ENCODE measurements around the gene SECTM1. TPM values are rescaled to one million over a fixed set of nuclear protein-coding genes. Genes with fewer than 3 reads are reported as not detected.
A peak's percentile ranks its signal among the peaks of the same experiment; 100 is the strongest.
"Not testable (repeated sequence)": the region's sequence is repeated elsewhere in the genome, so short reads cannot be mapped to it uniquely, and the experiment has no call there.

The SECTM1 gene
- total RNA-seq = 3.0 TPM

DNA sequence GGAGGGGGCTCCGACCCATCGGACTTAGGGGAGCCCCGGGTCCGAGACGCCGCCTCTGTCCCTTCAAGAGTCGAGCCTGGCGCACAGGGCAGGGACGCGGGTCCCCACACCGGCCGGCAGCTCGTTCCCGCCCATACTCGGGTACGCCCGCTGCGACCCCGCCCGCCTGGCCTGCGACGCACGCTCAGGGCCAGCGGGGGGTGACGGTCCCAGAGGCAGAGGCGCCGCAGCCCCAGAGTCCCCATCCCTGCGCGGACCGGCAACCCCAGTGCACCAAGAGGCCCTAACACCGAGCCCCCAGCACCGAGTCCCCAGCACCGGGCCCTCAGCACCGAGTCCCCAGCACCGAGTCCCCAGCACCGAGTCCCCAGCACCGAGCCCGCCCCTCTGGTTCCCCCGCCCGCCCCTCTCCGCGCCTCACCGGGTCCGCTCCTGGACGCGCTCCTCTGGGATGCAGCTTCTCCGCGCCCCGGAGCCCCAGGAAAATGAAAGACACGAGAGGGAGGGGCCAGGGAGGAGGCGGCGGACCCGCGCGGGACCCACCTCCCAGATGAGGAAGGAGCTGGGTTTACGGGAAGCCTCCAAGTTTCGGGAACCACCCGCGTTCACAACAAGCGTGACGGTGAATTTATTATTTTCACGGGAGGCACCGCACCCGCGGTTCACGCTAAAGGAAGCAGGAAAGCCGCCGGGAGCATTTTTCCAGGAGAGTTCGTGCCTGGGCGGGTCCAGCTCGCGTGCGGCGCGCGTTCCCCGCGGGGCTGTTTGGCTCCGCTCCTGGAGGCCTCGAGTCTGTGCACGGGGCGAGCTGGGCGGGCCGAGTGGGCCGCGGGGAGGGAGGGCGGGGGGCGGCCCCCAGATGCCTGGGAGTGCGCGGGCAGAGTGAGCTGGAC lies at the start of gene SECTM1:
Gene SECTM1 (minus strand): TSS at position 488 of the 893 bp plus-strand sequence. CDS start 6,526 bp downstream, outside the sequence.
- ATAC-seq = peak; percentile 1

GRCh38 chr17:82382933-82383255 lies 49.3 kb upstream of the SECTM1 start:
- ATAC-seq (no peak), DNase-seq (ENCODE audit: low spot score) (no peak)

More for the DNA sequence above, at the start of gene SECTM1:
- DNase-seq (ENCODE audit: low spot score) = no peak

- ATAC-seq; DNase-seq (ENCODE audit: low spot score): not testable (repeated sequence)
Measured at GRCh38 chr17:82382220-82382932, 48.8 kb upstream of the SECTM1 start.

GRCh38 chr17:82381703-82382009 lies 48.1 kb upstream of the SECTM1 start:
- not testable (repeated sequence) for ATAC-seq; DNase-seq (ENCODE audit: low spot score)

DNA sequence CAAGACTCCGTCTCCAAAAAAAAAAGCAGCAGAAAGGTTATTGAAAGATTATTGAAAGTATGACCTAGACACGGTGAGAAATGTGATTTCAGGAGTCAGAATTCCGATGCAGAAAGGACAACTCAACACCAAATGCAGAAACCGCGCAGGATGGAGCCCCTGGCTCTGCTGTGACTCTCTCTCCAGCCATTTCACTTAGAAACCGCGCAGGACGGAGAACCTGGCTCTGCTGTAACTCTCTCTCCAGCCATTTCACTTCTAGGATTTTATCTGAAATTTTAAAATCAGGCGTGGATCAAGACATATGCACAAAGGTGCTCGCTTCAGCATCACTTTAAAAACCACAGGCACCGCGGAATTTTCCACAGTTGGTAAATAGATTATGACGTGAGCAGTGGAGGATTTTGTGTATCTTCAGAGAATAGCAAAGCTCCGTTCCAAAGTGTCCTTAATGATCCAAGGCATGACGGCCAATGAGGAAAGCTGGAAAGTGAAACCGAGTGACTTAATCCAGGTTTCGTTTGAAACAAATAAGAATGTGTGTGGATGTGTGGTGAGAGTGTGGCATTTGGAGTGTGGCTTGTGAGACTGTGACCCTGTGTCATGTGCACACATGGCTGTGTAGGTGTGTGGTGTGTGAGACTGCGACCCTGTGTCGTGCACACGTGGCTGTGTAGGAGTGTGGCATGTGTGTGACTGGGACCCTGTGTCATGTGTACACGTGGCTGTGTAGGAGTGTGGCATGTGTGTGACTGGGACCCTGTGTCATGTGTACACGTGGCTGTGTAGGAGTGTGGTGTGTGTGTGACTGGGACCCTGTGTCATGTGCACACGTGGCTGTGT lies 47.5 kb upstream of the SECTM1 start:
- ATAC-seq (no peak), DNase-seq (ENCODE audit: low spot score) (no peak)

GRCh38 chr17:82378741-82379021 lies 45.1 kb upstream of the SECTM1 start:
- no peak for DNase-seq (ENCODE audit: low spot score)
- ATAC-seq = no peak

DNA sequence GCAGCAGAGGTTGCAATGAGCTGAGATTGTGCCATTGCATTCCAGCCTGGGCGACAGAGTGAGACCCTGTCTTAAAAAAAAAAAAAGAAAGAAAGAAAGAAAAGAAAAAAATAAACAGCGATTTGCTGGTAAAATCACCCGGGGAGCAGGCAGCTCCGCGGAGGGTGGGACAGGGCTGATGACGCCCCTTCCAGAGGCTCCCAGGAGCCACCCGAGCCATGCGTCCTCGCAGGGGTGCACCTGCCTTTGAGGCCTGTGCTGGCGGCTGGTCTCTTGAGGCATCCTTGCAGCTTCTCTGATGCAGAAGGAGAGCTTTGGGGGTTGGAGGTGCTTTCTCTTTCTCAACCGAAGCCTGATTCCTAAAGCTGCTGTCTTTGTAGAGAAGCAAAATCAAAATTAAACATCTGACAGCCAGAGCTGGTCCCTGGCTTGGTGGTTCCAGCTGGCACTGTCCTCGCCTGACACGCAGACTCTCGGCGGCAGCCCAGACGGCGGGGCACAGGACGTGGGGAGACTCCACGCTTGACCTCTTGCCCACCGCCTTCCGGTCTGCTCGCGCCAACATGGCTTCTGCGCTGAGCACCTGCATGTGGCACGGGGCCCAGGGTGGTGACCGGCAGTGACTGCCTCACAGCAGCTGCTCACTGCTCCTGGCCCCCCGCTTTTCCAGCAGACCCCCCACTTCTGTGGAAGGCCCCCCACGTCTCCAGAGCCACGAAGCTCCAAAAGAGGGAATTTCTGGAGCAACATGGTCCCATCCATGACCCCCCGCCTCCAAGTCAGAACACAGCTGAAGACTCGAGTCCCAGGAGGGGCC lies 44.6 kb upstream of the SECTM1 start:
- DNase-seq (ENCODE audit: low spot score) = no peak
- no peak for ATAC-seq

GRCh38 chr17:82377294-82377693 lies 43.7 kb upstream of the SECTM1 start:
- not testable (repeated sequence) for DNase-seq (ENCODE audit: low spot score); ATAC-seq

DNA sequence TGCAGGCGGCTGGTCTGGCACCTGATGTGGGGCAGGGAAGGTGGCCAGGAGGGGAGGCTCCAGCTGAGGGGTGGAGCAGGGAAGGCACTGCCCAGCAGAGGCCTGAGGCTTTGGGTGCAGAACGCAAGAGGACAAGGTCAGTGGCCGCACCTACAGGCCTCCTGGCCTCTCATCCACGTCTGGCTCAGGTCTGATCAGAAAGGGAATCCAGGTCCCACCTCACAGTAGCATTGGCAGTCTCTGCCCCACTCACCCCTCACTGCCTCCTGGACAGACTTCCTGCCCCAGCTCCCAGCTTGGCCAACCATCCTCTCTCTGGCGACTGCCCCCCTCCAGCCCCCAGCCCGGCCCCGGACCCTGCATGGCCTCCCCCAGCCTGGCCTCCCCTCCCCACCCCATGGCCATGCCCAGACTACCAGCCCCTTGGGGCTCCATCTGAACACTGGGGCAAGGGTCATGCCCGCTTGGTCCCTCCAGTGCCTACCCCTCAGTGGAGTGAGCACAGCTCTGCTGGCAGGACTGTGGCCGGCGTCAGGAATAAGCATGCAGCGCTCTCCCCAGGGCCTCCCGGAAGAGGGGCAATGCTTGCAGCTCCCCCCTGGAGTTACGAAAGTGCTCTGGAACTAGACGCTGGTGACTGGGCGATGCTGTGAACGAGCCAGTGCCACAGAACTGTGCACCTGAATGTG lies 42.6 kb upstream of the SECTM1 start:
- ATAC-seq (peak; percentile 94), DNase-seq (ENCODE audit: low spot score) (peak; percentile 73)

DNA sequence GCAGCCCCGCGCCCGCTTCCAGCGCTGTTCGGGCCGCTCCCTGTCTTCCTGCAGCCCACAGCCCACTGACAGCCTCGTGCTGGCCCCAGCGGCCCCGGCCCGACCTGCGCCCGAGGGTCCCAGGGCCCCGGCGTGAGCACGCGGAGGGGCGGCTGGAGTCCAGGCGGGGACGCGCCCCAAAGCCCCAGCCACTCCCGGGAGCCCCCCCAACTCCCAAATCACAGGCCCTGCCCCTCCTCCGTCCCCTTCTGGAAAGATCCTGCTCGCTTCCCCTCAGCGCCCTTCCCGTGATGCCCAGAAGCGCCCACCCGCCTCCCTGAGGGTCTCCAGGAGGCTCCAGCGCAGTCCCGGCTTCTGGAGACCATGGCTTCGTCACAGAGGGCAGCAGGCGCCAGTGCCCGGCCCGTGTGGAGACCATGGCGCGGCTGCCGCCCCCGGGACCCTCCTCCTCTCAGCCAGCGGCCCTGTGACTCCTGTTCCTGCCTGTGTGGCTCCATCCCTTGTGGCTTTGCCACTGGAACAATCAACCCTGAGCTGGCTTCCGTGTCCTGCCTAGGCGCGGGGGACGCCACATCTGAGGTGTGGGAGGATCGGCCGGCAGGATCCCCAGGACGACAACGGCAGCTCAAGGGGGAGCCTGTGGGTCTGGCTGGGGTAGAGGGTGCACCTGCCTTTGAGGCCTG lies 41.9 kb upstream of the SECTM1 start:
- no peak for ATAC-seq
- DNase-seq (ENCODE audit: low spot score) = no peak

DNA sequence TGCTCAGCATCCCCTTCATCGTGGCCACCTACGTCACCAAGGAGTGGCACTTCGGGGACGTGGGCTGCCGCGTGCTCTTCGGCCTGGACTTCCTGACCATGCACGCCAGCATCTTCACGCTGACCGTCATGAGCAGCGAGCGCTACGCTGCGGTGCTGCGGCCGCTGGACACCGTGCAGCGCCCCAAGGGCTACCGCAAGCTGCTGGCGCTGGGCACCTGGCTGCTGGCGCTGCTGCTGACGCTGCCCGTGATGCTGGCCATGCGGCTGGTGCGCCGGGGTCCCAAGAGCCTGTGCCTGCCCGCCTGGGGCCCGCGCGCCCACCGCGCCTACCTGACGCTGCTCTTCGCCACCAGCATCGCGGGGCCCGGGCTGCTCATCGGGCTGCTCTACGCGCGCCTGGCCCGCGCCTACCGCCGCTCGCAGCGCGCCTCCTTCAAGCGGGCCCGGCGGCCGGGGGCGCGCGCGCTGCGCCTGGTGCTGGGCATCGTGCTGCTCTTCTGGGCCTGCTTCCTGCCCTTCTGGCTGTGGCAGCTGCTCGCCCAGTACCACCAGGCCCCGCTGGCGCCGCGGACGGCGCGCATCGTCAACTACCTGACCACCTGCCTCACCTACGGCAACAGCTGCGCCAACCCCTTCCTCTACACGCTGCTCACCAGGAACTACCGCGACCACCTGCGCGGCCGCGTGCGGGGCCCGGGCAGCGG lies 41.2 kb upstream of the SECTM1 start:
- DNase-seq (ENCODE audit: low spot score) (no peak), ATAC-seq (no peak)

GRCh38 chr17:82373731-82374625 lies 40.4 kb upstream of the SECTM1 start:
- DNase-seq (ENCODE audit: low spot score) = no peak
- ATAC-seq = no peak

GRCh38 chr17:82373072-82373452 lies 39.5 kb upstream of the SECTM1 start:
- ATAC-seq; DNase-seq (ENCODE audit: low spot score): not testable (repeated sequence)

GRCh38 chr17:82372249-82373071 lies 38.9 kb upstream of the SECTM1 start:
- ATAC-seq = no peak
- DNase-seq (ENCODE audit: low spot score) = no peak

DNA sequence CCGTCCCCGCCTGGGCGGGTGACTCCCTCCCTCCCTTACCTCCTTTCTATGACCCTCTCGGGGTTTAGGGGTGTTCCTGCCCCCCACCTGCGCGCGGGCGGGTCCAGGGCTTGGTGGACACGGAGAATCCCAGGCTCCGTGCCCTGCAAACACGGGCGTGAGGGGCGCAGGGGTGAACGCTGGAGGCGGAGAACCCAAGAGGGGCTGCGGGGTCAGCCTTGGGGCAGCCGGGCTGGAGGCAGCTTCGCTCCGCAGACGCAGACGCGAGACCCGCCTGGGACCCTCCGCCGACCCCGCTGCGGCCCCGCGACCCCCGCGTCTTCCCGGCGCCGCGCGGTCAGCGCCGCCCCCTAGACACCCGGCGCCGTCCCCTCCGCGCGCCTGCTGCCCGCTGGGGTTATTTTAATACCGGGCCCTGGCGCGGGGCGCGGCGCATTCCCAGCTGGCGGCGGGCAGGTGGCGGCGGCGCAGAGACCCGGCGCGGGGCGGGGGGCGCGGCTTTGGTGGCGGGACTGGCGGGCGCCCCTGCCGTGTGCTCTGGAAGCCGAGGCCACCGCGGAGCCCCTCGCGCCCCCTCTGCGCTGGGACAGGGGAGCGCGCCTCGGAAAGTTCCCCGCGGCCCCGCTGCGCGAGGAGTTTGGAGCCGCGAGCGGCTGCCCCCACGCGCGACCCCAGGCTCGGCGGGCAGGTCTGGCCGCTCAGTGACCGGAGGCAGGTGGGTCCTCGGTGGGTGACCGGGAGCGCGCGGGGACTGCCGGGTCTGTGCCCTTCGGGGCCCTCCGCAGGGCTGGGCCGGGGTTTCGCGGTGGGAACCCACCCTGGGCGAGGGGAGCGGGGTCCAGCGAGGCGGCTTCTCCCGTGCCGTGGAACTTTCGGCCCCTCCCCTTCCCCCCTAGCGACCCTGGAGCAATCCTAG lies 38.0 kb upstream of the SECTM1 start, which contains the start of gene UTS2R:
Gene UTS2R (plus strand): TSS at position 433 of the 916 bp plus-strand sequence. CDS start 2,560 bp downstream, outside the sequence.
- ATAC-seq = no peak
- DNase-seq (ENCODE audit: low spot score) = no peak
